HUES64 (cell line): ENCODE data around the gene P2RY6.

Experiments used
- H3K27ac ChIP-seq: 2 replicates; pipeline ENCODE4 v1.7.0; 2013; ENCODE audit warnings: low read depth, low read length, inconsistent platforms
- H3K27me3 ChIP-seq: 2 replicates; pipeline ENCODE4 v1.6.1; 2013; ENCODE audit warnings: mild to moderate bottlenecking, low read length; ENCODE audit not compliant: insufficient read depth
- H3K36me3 ChIP-seq: 2 replicates; pipeline ENCODE4 v1.6.1; 2013; ENCODE audit warnings: mild to moderate bottlenecking, low read length; ENCODE audit not compliant: insufficient read depth
- H3K4me1 ChIP-seq: 2 replicates; pipeline ENCODE4 v1.6.1; 2013; ENCODE audit warnings: mild to moderate bottlenecking, low read length, moderate library complexity; ENCODE audit not compliant: insufficient read depth
- H3K4me3 ChIP-seq: 2 replicates; pipeline ENCODE4 v1.5.1; 2013; ENCODE audit warnings: mild to moderate bottlenecking, low read length, moderate library complexity
- H3K9ac ChIP-seq: 2 replicates; pipeline ENCODE4 v1.6.1; 2013; ENCODE audit warnings: mild to moderate bottlenecking, low read depth, low read length
- H3K9me3 ChIP-seq: 2 replicates; pipeline ENCODE4 v1.6.1; 2013; ENCODE audit warnings: low read depth, low read length; ENCODE audit not compliant: insufficient read depth
- WGBS: fragments of 150-250, 120-280 bp; methylation state at CpG from one replicate; pipeline ENCODE4 v1.1.7; 2013; ENCODE audit warnings: missing lambda C conversion rate; 5-methylcytosine and 5-hydroxymethylcytosine counted together

The P2RY6 gene

DNA sequence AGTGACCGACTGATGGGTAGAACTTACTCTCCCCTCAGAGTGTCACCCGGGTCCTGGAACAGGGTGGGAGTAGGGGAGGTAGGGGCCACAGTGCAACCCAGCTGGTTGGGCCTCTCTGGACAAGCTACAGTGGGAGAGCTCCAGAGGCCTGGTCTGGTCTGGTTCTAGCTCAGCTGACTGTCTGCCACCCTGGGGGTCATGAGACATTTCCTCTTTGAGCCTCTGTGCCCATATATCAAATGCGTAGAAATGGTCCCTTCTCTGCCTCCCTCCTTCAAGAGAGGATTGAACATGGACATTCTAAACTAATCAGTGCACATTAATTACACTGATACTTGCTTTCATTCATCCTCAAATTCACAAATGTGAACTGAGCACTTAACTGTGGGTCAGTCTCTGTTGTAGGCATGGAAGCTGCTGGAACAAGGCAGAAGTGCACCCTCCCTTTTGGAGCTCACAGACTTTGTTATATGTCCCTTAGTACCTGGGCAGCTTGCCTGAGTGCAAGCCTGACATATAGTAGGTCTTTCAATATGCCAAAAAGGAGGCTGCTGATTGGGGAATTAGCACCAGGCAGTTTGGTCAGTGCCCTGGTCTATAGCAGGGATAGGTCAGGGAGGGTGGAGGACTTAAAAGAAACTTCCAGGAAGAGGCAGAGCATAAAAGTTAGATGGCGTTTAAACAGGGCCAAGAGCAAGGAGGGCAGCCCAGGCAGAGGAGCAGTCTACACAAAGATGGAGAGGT lies 61.7 kb downstream of the P2RY6 start:
- no peak overlapping the region for H3K9ac ChIP-seq
- WGBS: 82% methylated on average over 4 of the region's 4 CpGs

GRCh38 chr11:73334384-73335203 lies 62.5 kb downstream of the P2RY6 start:
- WGBS: 43% methylated on average over 5 of the region's 6 CpGs
- Histone ChIP-seq H3K9me3 (no peaks in the 10 kb centered on the region), H3K27me3 (peaks cover 49% of the 10 kb centered on the region), H3K36me3 (no peaks in the 10 kb centered on the region), H3K4me1 (peaks cover 49% of the 10 kb centered on the region), H3K9ac (no peak overlapping the region), H3K4me3 (no peak overlapping the region), H3K27ac (no peak overlapping the region)

More for the DNA sequence above, 61.7 kb downstream of the P2RY6 start:
- Histone ChIP-seq H3K4me1 (peaks cover 47% of the 10 kb centered on the region), H3K27ac (no peak overlapping the region), H3K4me3 (no peak overlapping the region), H3K36me3 (no peaks in the 10 kb centered on the region), H3K27me3 (peaks cover 49% of the 10 kb centered on the region), H3K9me3 (no peaks in the 10 kb centered on the region)

DNA sequence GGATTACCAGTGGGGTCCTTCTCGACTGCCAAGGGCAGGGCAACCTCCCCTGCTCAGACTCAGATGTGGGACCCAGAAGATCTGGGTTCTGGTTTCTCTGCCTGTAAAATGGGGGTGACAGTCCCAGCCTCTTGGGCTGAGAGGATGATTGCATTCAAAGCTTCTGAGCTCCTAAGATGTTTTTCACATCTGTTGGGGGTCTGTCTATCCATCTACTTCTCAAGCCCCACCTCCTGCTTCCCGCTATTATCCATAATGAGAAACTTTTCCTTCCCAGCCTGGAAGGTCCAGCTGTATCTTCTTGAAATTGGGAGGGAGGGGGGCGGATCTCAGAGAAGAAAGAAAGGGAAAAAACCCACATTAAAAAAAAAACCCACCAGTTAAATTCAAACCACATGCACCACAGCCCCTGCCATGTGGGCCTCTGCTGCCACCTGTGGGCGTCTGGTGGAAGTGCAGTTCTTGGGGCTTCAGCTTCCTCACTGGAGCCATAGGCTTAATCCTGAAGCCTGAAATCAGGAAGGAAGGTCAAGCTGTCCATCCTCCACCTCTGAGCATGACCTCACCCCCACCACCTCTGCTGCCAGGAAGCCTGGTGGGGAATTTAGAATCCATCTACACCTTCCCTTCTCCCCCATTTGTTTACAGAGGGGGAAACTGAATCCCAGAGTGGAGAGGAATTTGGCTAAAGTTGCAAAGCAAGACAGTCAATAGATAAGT lies 63.2 kb downstream of the P2RY6 start:
- Histone ChIP-seq H3K27ac (no peak overlapping the region), H3K9ac (no peak overlapping the region), H3K27me3 (peaks cover 43% of the 10 kb centered on the region), H3K9me3 (no peaks in the 10 kb centered on the region), H3K36me3 (no peaks in the 10 kb centered on the region), H3K4me1 (peaks cover 57% of the 10 kb centered on the region), H3K4me3 (no peak overlapping the region)
- WGBS: 32% methylated on average over 2 of the region's 4 CpGs

DNA sequence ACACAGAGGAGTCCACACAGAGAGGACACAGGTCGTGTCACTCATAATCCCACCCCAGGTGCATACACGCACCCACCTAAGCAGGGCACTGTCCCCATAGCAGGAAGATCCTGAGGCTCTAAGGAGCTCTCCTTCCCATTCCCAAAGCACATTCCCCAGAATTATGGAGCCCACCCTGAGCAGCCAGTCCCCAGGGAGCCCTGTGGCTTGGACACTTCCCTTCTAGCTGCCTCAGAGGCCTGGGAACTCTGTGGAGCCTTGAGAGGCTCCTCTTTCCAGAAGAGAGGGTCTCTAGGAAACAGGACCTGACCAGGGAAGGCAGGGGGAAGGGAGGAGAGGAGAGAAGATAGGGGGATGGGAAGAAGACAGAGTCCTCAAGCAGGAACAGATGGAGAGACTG lies 65.7 kb downstream of the P2RY6 start:
- no peak overlapping the region for H3K9ac ChIP-seq
- H3K4me1 ChIP-seq: peaks cover 38% of the 10 kb centered on the region
- H3K36me3 ChIP-seq: no peaks in the 10 kb centered on the region
- H3K9me3 ChIP-seq: no peaks in the 10 kb centered on the region
- H3K27me3 ChIP-seq: peaks cover 48% of the 10 kb centered on the region
- H3K27ac ChIP-seq: no peak overlapping the region
- 92% methylated on average over 2 of the region's 2 CpGs for WGBS
- no peak overlapping the region for H3K4me3 ChIP-seq

GRCh38 chr11:73338279-73338678 lies 66.1 kb downstream of the P2RY6 start:
- WGBS: 91% methylated on average over 4 of the region's 4 CpGs
- H3K9ac ChIP-seq: no peak overlapping the region
- no peaks in the 10 kb centered on the region for H3K9me3 ChIP-seq
- H3K36me3 ChIP-seq: no peaks in the 10 kb centered on the region
- peaks cover 33% of the 10 kb centered on the region for H3K4me1 ChIP-seq
- H3K27me3 ChIP-seq: peaks cover 46% of the 10 kb centered on the region
- H3K27ac ChIP-seq: no peak overlapping the region
- no peak overlapping the region for H3K4me3 ChIP-seq

GRCh38 chr11:73340164-73340563 lies 68.0 kb downstream of the P2RY6 start:
- Histone ChIP-seq H3K4me1 (peaks cover 14% of the 10 kb centered on the region), H3K27ac (no peak overlapping the region), H3K9ac (no peak overlapping the region), H3K4me3 (no peak overlapping the region), H3K36me3 (no peaks in the 10 kb centered on the region), H3K9me3 (no peaks in the 10 kb centered on the region), H3K27me3 (peaks cover 35% of the 10 kb centered on the region)
- 46% methylated on average over 3 of the region's 3 CpGs for WGBS

DNA sequence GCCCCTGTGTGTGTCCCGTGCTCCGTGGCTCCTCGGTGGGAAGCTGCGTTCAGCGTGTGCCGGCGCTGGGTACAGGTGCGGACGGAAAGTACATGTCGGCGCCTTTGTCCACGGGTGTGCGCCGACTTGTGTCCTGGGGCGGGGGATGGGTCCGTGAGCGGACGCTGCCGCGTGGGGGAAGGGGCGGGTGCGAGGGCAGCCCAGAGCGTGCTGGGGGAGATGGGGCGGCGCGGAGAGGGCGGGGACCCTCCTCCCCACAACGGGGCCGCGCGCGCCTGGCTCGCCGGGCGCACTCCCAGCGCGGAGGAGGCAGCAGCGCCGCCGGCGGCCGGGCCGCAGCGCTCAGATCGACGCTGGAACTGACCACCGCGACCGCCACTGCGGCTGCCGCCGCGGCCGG lies 70.5 kb downstream of the P2RY6 start:
- no peaks in the 10 kb centered on the region for H3K36me3 ChIP-seq

GRCh38 chr11:73343076-73343873 lies 71.1 kb downstream of the P2RY6 start:
- no peaks in the 10 kb centered on the region for H3K36me3 ChIP-seq
- no peaks in the 10 kb centered on the region for H3K9me3 ChIP-seq
- peak overlapping the region; percentile 39 for H3K4me3 ChIP-seq
- WGBS: 22% methylated on average over 40 of the region's 40 CpGs
- no peak overlapping the region for H3K27ac ChIP-seq
- H3K27me3 ChIP-seq: peaks cover 33% of the 10 kb centered on the region
- H3K4me1 ChIP-seq: peaks cover 11% of the 10 kb centered on the region; the same call in 1 of the 2 replicates
- H3K9ac ChIP-seq: no peak overlapping the region

More for the DNA sequence above, 70.5 kb downstream of the P2RY6 start:
- H3K9ac ChIP-seq: no peak overlapping the region
- 4% methylated on average over 54 of the region's 54 CpGs for WGBS
- no peaks in the 10 kb centered on the region for H3K9me3 ChIP-seq
- H3K4me3 ChIP-seq: peak overlapping the region; percentile 52
- H3K27me3 ChIP-seq: peaks cover 33% of the 10 kb centered on the region
- peaks cover 11% of the 10 kb centered on the region; the same call in 1 of the 2 replicates for H3K4me1 ChIP-seq
- H3K27ac ChIP-seq: no peak overlapping the region

GRCh38 chr11:73344191-73344607 lies 72.1 kb downstream of the P2RY6 start:
- peaks cover 11% of the 10 kb centered on the region; the same call in 1 of the 2 replicates for H3K4me1 ChIP-seq
- no peak overlapping the region for H3K4me3 ChIP-seq
- no peak overlapping the region for H3K27ac ChIP-seq
- 91% methylated on average over 20 of the region's 20 CpGs for WGBS
- no peak overlapping the region for H3K9ac ChIP-seq
- no peaks in the 10 kb centered on the region for H3K9me3 ChIP-seq
- no peaks in the 10 kb centered on the region for H3K36me3 ChIP-seq
- H3K27me3 ChIP-seq: peaks cover 33% of the 10 kb centered on the region

- WGBS: 92% methylated on average over 4 of the region's 5 CpGs
- Histone ChIP-seq H3K27ac (no peak overlapping the region), H3K9ac (no peak overlapping the region), H3K4me3 (no peak overlapping the region), H3K4me1 (no peaks in the 10 kb centered on the region), H3K27me3 (peaks cover 30% of the 10 kb centered on the region), H3K9me3 (no peaks in the 10 kb centered on the region), H3K36me3 (no peaks in the 10 kb centered on the region)
Measured at GRCh38 chr11:73345481-73346160, 73.5 kb downstream of the P2RY6 start.
